ENCODE data around the gene PRKCH.

PRKCH gene

DNA sequence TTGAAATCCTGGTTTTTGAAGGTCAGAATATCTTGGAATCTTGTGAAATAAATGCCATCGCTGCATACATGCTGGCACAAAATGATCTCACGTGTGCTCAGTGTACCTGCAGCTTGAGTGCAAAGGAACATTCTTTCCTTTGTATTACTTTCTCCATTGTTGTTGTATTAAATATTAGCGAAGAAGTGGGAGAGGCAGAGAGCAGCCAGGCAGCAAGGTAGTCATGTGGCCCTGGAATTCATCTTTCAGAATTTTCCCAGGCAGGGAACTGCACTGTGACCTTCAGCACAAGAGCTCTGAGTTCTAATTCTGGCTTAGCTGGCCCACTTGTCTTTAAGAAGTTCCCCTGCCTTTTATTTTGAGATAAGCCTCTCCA is 145.5 kb downstream of the PRKCH start:
- no peak overlapping the region for H3K27ac ChIP-seq

DNA sequence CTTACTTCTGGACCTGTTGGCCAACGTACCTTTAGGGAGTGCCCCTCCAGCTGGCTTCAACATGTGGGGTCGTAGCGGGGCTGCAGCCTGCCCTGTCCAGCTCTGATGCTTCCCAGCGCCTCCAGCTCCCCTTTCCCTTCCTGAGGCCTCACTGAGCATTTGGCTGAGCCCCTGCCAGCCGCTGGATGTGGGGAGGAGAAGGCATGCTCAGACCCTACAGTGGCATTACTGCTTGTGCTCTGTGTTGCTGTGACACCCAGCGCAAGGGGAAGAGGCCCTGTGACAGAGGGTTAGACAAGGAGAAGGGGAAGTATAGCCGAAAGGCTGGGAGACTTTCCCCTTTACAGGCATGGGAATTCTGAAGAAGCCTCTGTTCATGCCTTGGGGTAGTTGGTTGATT is 145.9 kb downstream of the PRKCH start:
- H3K27ac ChIP-seq = no peak overlapping the region
- TF ChIP-seq ZFX (IDR thresholded peaks at IDR 0.05; ENCODE audit: borderline replicate concordance) (no peak), CTCF (IDR thresholded peaks at IDR 0.05) (no peak)

More for the DNA sequence above, 145.5 kb downstream of the PRKCH start:
- no peak for TF ChIP-seq CTCF (IDR thresholded peaks at IDR 0.05)
- TF ChIP-seq ZFX (IDR thresholded peaks at IDR 0.05; ENCODE audit: borderline replicate concordance) = no peak

GRCh38 chr14:61468063-61468825 is 146.9 kb downstream of the PRKCH start:
- H3K27ac ChIP-seq = no peak overlapping the region
- TF ChIP-seq CTCF (IDR thresholded peaks at IDR 0.05) (no peak), ZFX (IDR thresholded peaks at IDR 0.05; ENCODE audit: borderline replicate concordance) (no peak)

- H3K27ac ChIP-seq = no peak overlapping the region
- no peak for TF ChIP-seq ZFX (IDR thresholded peaks at IDR 0.05; ENCODE audit: borderline replicate concordance)
- no peak for TF ChIP-seq CTCF (IDR thresholded peaks at IDR 0.05)
These were observed 148.4 kb downstream of the PRKCH start for GRCh38 chr14:61469781-61470180.

DNA sequence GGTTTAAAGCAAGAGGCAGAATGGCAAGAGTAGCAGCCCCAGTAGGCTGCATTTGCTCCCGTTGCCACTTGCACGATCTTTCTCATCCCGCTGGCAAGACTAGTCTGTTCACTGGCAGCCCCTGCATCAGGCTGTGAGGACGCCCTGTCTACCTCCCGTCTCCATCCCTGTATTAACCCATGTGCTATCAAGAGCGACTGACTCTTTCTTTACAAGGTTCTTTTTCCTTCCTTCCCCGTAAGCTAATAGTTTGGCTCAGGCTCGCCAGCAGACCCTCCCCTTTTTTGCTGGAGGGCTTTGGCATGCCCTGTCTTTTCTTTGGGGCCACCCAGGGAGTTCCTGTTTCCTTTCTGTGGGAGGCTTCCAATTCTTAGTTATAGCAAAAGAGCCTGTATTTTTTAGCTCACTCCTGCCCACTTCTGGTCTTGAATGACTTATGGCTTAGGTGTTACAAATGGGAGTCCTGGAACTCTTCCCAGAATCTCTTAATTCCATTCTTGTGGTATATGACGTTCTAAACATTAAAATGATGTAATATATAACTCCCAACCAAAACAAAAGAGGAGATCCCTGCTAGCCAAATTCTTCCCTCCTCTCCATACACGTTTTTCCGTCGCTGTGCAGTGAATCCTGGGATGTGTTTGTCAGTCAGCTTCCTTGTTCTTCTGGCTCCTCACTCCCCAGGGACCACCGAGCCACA is 149.0 kb downstream of the PRKCH start:
- no peak for TF ChIP-seq ZFX (IDR thresholded peaks at IDR 0.05; ENCODE audit: borderline replicate concordance)
- TF ChIP-seq CTCF (IDR thresholded peaks at IDR 0.05) = no peak

DNA sequence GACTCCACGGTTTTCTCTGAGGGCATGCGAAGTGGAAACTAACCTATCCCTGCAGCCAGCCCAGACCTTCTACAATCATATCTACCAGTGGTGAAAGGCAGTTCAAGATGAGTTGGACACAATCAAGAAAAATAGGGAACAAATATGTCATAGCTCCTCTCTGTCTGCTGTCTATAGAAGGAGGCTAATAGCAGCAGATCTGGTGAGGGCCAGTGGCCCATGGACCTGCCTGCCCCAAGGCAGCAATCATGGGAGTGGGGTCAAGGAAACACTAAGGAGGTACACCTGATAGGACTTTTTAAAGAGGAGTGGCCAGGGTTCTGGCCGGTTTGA is 149.5 kb downstream of the PRKCH start:
- H3K27ac ChIP-seq = no peak overlapping the region
- TF ChIP-seq CTCF (IDR thresholded peaks at IDR 0.05) (no peak), ZFX (IDR thresholded peaks at IDR 0.05; ENCODE audit: borderline replicate concordance) (no peak)

More for the DNA sequence above, 149.0 kb downstream of the PRKCH start:
- no peak overlapping the region for H3K27ac ChIP-seq

Measured in 22Rv1 (cell line).